Loucy (cell line): ENCODE measurements around the gene COL12A1.

Experiments used
- EZH2phosphoT487 ChIP-seq: fragments of 200-600 bp; IDR thresholded peaks from 2 replicates; pipeline ENCODE4 v1.6.1; 2018; ENCODE audit warnings: antibody characterized with exemption, mild to moderate bottlenecking, moderate library complexity, borderline replicate concordance
- TF ChIP-seq, protein P1 (sequence below): fragments of 200-600 bp; sonication (generic); conservative IDR thresholded peaks from 2 replicates; pipeline ENCODE4 v1.5.1; 2014; ENCODE audit warnings: mild to moderate bottlenecking, antibody characterized with exemption, low read length

DNA sequence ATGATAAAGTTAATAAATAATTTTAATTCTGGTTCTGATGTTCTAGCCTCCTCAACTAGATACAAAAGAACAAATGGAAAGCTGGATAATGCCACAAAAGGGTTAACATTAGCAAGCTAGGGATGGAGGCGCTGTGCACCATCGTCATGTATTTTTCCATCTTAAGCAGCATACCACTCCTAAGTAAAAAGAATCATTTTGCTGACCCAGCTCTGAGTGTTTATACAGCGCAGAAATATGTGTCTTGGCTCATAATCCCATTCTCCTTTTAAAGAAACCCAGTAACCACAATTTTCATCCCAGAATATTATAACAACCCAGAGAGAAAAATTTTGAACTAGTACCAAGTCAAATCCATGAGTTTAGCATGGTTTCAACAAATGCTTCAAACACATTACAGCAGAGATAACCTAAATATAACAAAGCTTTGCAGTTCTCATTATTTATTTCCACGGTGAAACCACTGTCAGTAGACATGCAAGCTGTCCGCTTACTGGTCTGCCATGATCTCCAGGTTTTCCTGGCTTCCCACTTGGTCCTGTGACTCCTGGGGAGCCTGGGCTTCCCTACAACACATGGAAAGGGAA is 111.1 kb downstream of the COL12A1 start:
- TF ChIP-seq, protein P1, sequence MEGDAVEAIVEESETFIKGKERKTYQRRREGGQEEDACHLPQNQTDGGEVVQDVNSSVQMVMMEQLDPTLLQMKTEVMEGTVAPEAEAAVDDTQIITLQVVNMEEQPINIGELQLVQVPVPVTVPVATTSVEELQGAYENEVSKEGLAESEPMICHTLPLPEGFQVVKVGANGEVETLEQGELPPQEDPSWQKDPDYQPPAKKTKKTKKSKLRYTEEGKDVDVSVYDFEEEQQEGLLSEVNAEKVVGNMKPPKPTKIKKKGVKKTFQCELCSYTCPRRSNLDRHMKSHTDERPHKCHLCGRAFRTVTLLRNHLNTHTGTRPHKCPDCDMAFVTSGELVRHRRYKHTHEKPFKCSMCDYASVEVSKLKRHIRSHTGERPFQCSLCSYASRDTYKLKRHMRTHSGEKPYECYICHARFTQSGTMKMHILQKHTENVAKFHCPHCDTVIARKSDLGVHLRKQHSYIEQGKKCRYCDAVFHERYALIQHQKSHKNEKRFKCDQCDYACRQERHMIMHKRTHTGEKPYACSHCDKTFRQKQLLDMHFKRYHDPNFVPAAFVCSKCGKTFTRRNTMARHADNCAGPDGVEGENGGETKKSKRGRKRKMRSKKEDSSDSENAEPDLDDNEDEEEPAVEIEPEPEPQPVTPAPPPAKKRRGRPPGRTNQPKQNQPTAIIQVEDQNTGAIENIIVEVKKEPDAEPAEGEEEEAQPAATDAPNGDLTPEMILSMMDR, result no peak
- no peak for TF ChIP-seq EZH2phosphoT487
